CD4-positive, CD25-positive, alpha-beta regulatory T cell (primary cell): ENCODE data around the gene DGUOK. TPM values are rescaled to one million over a fixed set of nuclear protein-coding genes. Genes with fewer than 3 reads are reported as not detected.

ENCODE experiments used
- ATAC-seq, 2 donors: fragments of 150-1000 bp; cut with Tn5 transposase; one replicate each; pipeline ENCODE4 v1.10.0; 2021; ENCODE audit warnings: low read depth in 2 of 2, moderate number of reproducible peaks in 2 of 2, moderate library complexity in 1 of 2
- DNase-seq, 3 donors: peaks; one replicate each; pipeline versions ENCODE4 v3.0.0 to v3.0.0-alpha.2; 2012 to 2022; ENCODE audit warnings: mixed read lengths in 1 of 3
- H3K27ac ChIP-seq: one replicate; pipeline ENCODE4 v1.7.0; 2013; ENCODE audit warnings: mild to moderate bottlenecking, low read length; ENCODE audit not compliant: insufficient read depth, poor library complexity, severe bottlenecking
- H3K27me3 ChIP-seq: one replicate; pipeline ENCODE4 v1.7.0; 2013; ENCODE audit warnings: low read length; ENCODE audit not compliant: control insufficient read depth, insufficient read depth
- H3K36me3 ChIP-seq: one replicate; pipeline ENCODE4 v1.7.0; 2013; ENCODE audit warnings: mild to moderate bottlenecking, low read length, moderate library complexity; ENCODE audit not compliant: control insufficient read depth, insufficient read depth
- H3K4me1 ChIP-seq: 2 replicates; pipeline ENCODE4 v1.7.0; 2013; ENCODE audit warnings: mild to moderate bottlenecking, low read length; ENCODE audit not compliant: insufficient read depth, control insufficient read depth, poor library complexity, severe bottlenecking
- H3K4me3 ChIP-seq: one replicate; pipeline ENCODE4 v1.7.0; 2013; ENCODE audit warnings: low read depth, mild to moderate bottlenecking, low read length, moderate library complexity
- H3K9me3 ChIP-seq, 2 experiments: 1 replicate in 1 of 2; 2 replicates in 1 of 2; pipeline ENCODE4 v1.7.0; 2013; ENCODE audit warnings: low read length in 2 of 2, mild to moderate bottlenecking in 1 of 2, moderate library complexity in 1 of 2; ENCODE audit not compliant: control insufficient read depth in 2 of 2
- H3K27ac Mint-ChIP-seq, 3 donors: one replicate each; pipeline ENCODE4 v1.8.0; 2020 to 2022; ENCODE audit warnings: mild to moderate bottlenecking in 3 of 3, mixed read lengths in 3 of 3, moderate library complexity in 2 of 3
- H3K27me3 Mint-ChIP-seq: one replicate; pipeline ENCODE4 v1.8.0; 2022; ENCODE audit warnings: mild to moderate bottlenecking, mixed read lengths
- H3K36me3 Mint-ChIP-seq: one replicate; pipeline ENCODE4 v1.8.0; 2020; ENCODE audit warnings: mixed read lengths
- H3K4me1 Mint-ChIP-seq, 4 donors: one replicate each; pipeline ENCODE4 v1.8.0; 2020 to 2022; ENCODE audit warnings: mixed read lengths in 4 of 4, mild to moderate bottlenecking in 1 of 4
- H3K4me3 Mint-ChIP-seq, 4 donors: one replicate each; pipeline ENCODE4 v1.8.0; 2020 to 2022; ENCODE audit warnings: mild to moderate bottlenecking in 4 of 4, mixed read lengths in 4 of 4, moderate library complexity in 3 of 4
- H3K9me3 Mint-ChIP-seq, 7 donors: one replicate each; pipeline ENCODE4 v1.8.0; 2020 to 2022; ENCODE audit warnings: mixed read lengths in 7 of 7, mild to moderate bottlenecking in 3 of 7, moderate library complexity in 2 of 7
- polyA plus RNA-seq, 4 donors: library from polyadenylated mRNA; unstranded; fragments of 300-500 nt; fragmentation: Illumina TruSeq; gene quantifications; one replicate each; pipeline ENCODE4 v1.2.3, GENCODE V29; 2021
- total RNA-seq: library from RNA; stranded (reverse); gene quantifications from one replicate; pipeline ENCODE4 v1.2.3, GENCODE V29; 2022

Gene DGUOK
- total and polyA plus RNA-seq, 5 donors from 2014 or later = 43.5 to 226 (median 188) TPM

- Histone ChIP-seq H3K36me3 (no peaks in the 10 kb centered on the region), H3K4me3 (peak overlapping the region; percentile 81), H3K9me3 (no peaks in the 10 kb centered on the region), H3K4me1 (peaks cover 59% of the 10 kb centered on the region), H3K27me3 (no peaks in the 10 kb centered on the region), H3K27ac (no peak overlapping the region)
- no peaks in the 10 kb centered on the region for H3K27me3 Mint-ChIP-seq
- peak overlapping the region in 2 of 3 donors; percentile 73 to 86 for H3K27ac Mint-ChIP-seq
- no peak for ATAC-seq
- H3K36me3 Mint-ChIP-seq = no peaks in the 10 kb centered on the region
- H3K4me1 Mint-ChIP-seq = peaks cover 12 to 73% (median 50%) of the 10 kb centered on the region in 4 donors
- H3K4me3 Mint-ChIP-seq = peak overlapping the region; percentile 58 to 86 (median 74)
- DNase-seq = peak in 1 of 3 donors; percentile 52
- no peaks in the 10 kb centered on the region for H3K9me3 Mint-ChIP-seq
Observed at GRCh38 chr2:73981081-73982001, 54.7 kb downstream of the DGUOK start.

GRCh38 chr2:73982140-73982617 is 55.5 kb downstream of the DGUOK start:
- Histone ChIP-seq H3K4me3 (no peak overlapping the region), H3K9me3 (no peaks in the 10 kb centered on the region), H3K27me3 (no peaks in the 10 kb centered on the region), H3K4me1 (peaks cover 68% of the 10 kb centered on the region), H3K27ac (no peak overlapping the region), H3K36me3 (no peaks in the 10 kb centered on the region)
- ATAC-seq (no peak), DNase-seq (no peak)
- no peaks in the 10 kb centered on the region for H3K9me3 Mint-ChIP-seq
- no peaks in the 10 kb centered on the region for H3K36me3 Mint-ChIP-seq
- peaks cover 18 to 79% (median 56%) of the 10 kb centered on the region in 4 donors for H3K4me1 Mint-ChIP-seq
- peak overlapping the region in 2 of 3 donors; percentile 42 to 45 for H3K27ac Mint-ChIP-seq
- H3K27me3 Mint-ChIP-seq = no peaks in the 10 kb centered on the region
- peak overlapping the region; percentile 24 to 77 (median 74) for H3K4me3 Mint-ChIP-seq

- peaks cover 26 to 83% (median 68%) of the 10 kb centered on the region in 4 donors for H3K4me1 Mint-ChIP-seq
- ATAC-seq (no peak), DNase-seq (no peak)
- H3K36me3 Mint-ChIP-seq = peaks cover 2% of the 10 kb centered on the region
- H3K36me3 ChIP-seq = no peaks in the 10 kb centered on the region
- H3K4me1 ChIP-seq = peaks cover 75% of the 10 kb centered on the region
- H3K27ac Mint-ChIP-seq = peak overlapping the region; percentile 86 to 92 (median 89)
- H3K27ac ChIP-seq = peak overlapping the region; percentile 63
- H3K4me3 ChIP-seq = no peak overlapping the region
- H3K27me3 Mint-ChIP-seq = no peaks in the 10 kb centered on the region
- no peaks in the 10 kb centered on the region for H3K27me3 ChIP-seq
- peak overlapping the region; percentile 74 to 90 (median 84) for H3K4me3 Mint-ChIP-seq
- no peaks in the 10 kb centered on the region for H3K9me3 ChIP-seq
- no peaks in the 10 kb centered on the region for H3K9me3 Mint-ChIP-seq
Observed at GRCh38 chr2:73983322-73984202, 56.9 kb downstream of the DGUOK start.

- H3K27ac ChIP-seq = peak within 1 kb of the TSS; percentile 80
- H3K36me3 ChIP-seq = no peaks in the 10 kb centered on the region
- DNase-seq = peak in 1 of 3 donors; percentile 74
- H3K27ac Mint-ChIP-seq = peak within 1 kb of the TSS; percentile 90 to 93 (median 92)
- peaks cover 30 to 83% (median 65%) of the 10 kb centered on the region in 4 donors for H3K4me1 Mint-ChIP-seq
- H3K4me1 ChIP-seq = peaks cover 75% of the 10 kb centered on the region
- H3K4me3 Mint-ChIP-seq = peak within 1 kb of the TSS; percentile 89 to 92 (median 90)
- peak within 1 kb of the TSS; percentile 76 for H3K4me3 ChIP-seq
- H3K9me3 Mint-ChIP-seq = no peaks in the 10 kb centered on the region
- H3K36me3 Mint-ChIP-seq = peaks cover 5% of the 10 kb centered on the region
- H3K27me3 Mint-ChIP-seq = no peaks in the 10 kb centered on the region
- H3K9me3 ChIP-seq = no peaks in the 10 kb centered on the region
- peak; percentile 48 to 56 for ATAC-seq
- H3K27me3 ChIP-seq = no peaks in the 10 kb centered on the region
Observed at GRCh38 chr2:73984203-73984921, 57.7 kb downstream of the DGUOK start, which contains the start of gene TET3. TSS of gene TET3 (plus strand) at chr2:73984910. CDS start at chr2:73986404, 1,494 bp downstream.

GRCh38 chr2:73984922-73985307 is 58.2 kb downstream of the DGUOK start:
- Histone ChIP-seq H3K4me3 (no peak overlapping the region), H3K27ac (peak overlapping the region; percentile 5), H3K27me3 (no peaks in the 10 kb centered on the region), H3K9me3 (no peaks in the 10 kb centered on the region), H3K4me1 (peaks cover 75% of the 10 kb centered on the region), H3K36me3 (no peaks in the 10 kb centered on the region)
- Mint-ChIP-seq H3K4me1 (peaks cover 35 to 83% (median 62%) of the 10 kb centered on the region in 4 donors), H3K27me3 (no peaks in the 10 kb centered on the region), H3K4me3 (no peak overlapping the region), H3K9me3 (no peaks in the 10 kb centered on the region), H3K27ac (no peak overlapping the region), H3K36me3 (peaks cover 8% of the 10 kb centered on the region)
- peak; percentile 13 to 27 for ATAC-seq
- DNase-seq = peak in 2 of 3 donors; percentile 68 to 69

- Mint-ChIP-seq H3K9me3 (peaks cover 0 to under 1% (median 0%) of the 10 kb centered on the region in 7 donors), H3K27ac (peak overlapping the region; percentile 90 to 93 (median 92)), H3K27me3 (no peaks in the 10 kb centered on the region), H3K4me3 (peak overlapping the region; percentile 89 to 92 (median 90)), H3K4me1 (peaks cover 35 to 83% (median 62%) of the 10 kb centered on the region in 4 donors), H3K36me3 (peaks cover 13% of the 10 kb centered on the region)
- DNase-seq (peak in 2 of 3 donors; percentile 41 to 64), ATAC-seq (peak; percentile 23 to 28)
- peak overlapping the region; percentile 80 for H3K27ac ChIP-seq
- no peaks in the 10 kb centered on the region for H3K36me3 ChIP-seq
- peak overlapping the region; percentile 76 for H3K4me3 ChIP-seq
- H3K4me1 ChIP-seq = peaks cover 74% of the 10 kb centered on the region
- H3K27me3 ChIP-seq = no peaks in the 10 kb centered on the region
- no peaks in the 10 kb centered on the region for H3K9me3 ChIP-seq
Observed at GRCh38 chr2:73985308-73986084, 58.8 kb downstream of the DGUOK start.
